Left ventricle myocardium inferior (tissue), 1 donor: ENCODE measurements around the gene SHISA4. TPM values are rescaled to one million over a fixed set of nuclear protein-coding genes. Genes with fewer than 3 reads are reported as not detected.

Experiments used
- DNase-seq: peaks from one replicate; pipeline ENCODE4 v3.0.0-alpha.2; 2020
- H3K27ac ChIP-seq: fragments of 200-600 bp; replicated peaks from 2 replicates; pipeline ENCODE4 v1.8.0; 2021
- H3K27me3 ChIP-seq: fragments of 200-600 bp; 2 replicates; pipeline ENCODE4 v1.8.0; 2021; ENCODE audit warnings: low read depth
- H3K36me3 ChIP-seq: fragments of 200-600 bp; 2 replicates; pipeline ENCODE4 v1.8.0; 2021
- H3K4me1 ChIP-seq: fragments of 200-600 bp; 2 replicates; pipeline ENCODE4 v1.8.0; 2021
- H3K4me3 ChIP-seq: fragments of 200-600 bp; 2 replicates; pipeline ENCODE4 v1.8.0; 2021; ENCODE audit warnings: mild to moderate bottlenecking, moderate library complexity
- H3K9me3 ChIP-seq: fragments of 200-600 bp; replicated peaks from 2 replicates; pipeline ENCODE4 v1.8.0; 2021
- CTCF ChIP-seq: fragments of 200-600 bp; IDR thresholded peaks from 2 replicates; pipeline ENCODE4 v1.8.0; 2021; ENCODE audit warnings: antibody characterized with exemption, mild to moderate bottlenecking, borderline replicate concordance
- intact Hi-C: fragments of 100-400 bp; cut with micrococcal nuclease; formaldehyde crosslinking; loops from one replicate; pipeline ENCODE4 v1.11.0; 2022
- total RNA-seq: library from RNA; stranded (reverse); fragmentation: NEBNext Ultra II Directional; extraction: Animal tissue kit (Norgen Biotek cat#: 25700); gene quantifications from one replicate; pipeline ENCODE4 v1.2.1, GENCODE V29; 2021
- donor health status: DM: no; HTN: yes; CAD: no; lungs with severe emphysema.

The SHISA4 gene
- total RNA-seq, 1 donor from 2014 or later = 191 TPM

GRCh38 chr1:201914456-201915235, 25.9 kb downstream of the SHISA4 start:
- TF ChIP-seq CTCF = no peak
- no peaks in the 10 kb centered on the region for H3K27me3 ChIP-seq
- H3K9me3 ChIP-seq = no peaks in the 10 kb centered on the region
- no peak for DNase-seq
- peaks cover 31% of the 10 kb centered on the region for H3K4me1 ChIP-seq
- no peak overlapping the region for H3K4me3 ChIP-seq
- H3K27ac ChIP-seq = peak overlapping the region; percentile 39
- no peaks in the 10 kb centered on the region for H3K36me3 ChIP-seq
- intact Hi-C loops = no loop called here

- H3K4me1 ChIP-seq = peaks cover 31% of the 10 kb centered on the region
- H3K9me3 ChIP-seq = no peaks in the 10 kb centered on the region
- no peaks in the 10 kb centered on the region for H3K27me3 ChIP-seq
- H3K36me3 ChIP-seq = no peaks in the 10 kb centered on the region
- H3K27ac ChIP-seq = peak overlapping the region; percentile 77
- H3K4me3 ChIP-seq = no peak overlapping the region
- intact Hi-C loops = no loop called here
- peak; percentile 41 for DNase-seq
- no peak for TF ChIP-seq CTCF
These were observed 28.1 kb downstream of the SHISA4 start for GRCh38 chr1:201916649-201917249.

- Histone ChIP-seq H3K4me3 (no peak overlapping the region), H3K27me3 (no peaks in the 10 kb centered on the region), H3K27ac (peak overlapping the region; percentile 77), H3K9me3 (no peaks in the 10 kb centered on the region), H3K4me1 (peaks cover 31% of the 10 kb centered on the region), H3K36me3 (no peaks in the 10 kb centered on the region)
- no peak for TF ChIP-seq CTCF
- intact Hi-C loops = no loop called here
- no peak for DNase-seq
These were observed 28.8 kb downstream of the SHISA4 start for GRCh38 chr1:201917362-201918033.

GRCh38 chr1:201918343-201918742, 29.6 kb downstream of the SHISA4 start:
- H3K4me3 ChIP-seq = no peak overlapping the region
- intact Hi-C loops = no loop called here
- no peak for TF ChIP-seq CTCF
- H3K27me3 ChIP-seq = no peaks in the 10 kb centered on the region
- H3K27ac ChIP-seq = peak overlapping the region; percentile 77
- DNase-seq = no peak
- no peaks in the 10 kb centered on the region for H3K9me3 ChIP-seq
- no peaks in the 10 kb centered on the region for H3K36me3 ChIP-seq
- peaks cover 31% of the 10 kb centered on the region for H3K4me1 ChIP-seq

GRCh38 chr1:201921952-201922558, 33.4 kb downstream of the SHISA4 start:
- Histone ChIP-seq H3K27me3 (no peaks in the 10 kb centered on the region), H3K36me3 (no peaks in the 10 kb centered on the region), H3K4me3 (no peak overlapping the region), H3K9me3 (no peaks in the 10 kb centered on the region), H3K4me1 (peaks cover 21% of the 10 kb centered on the region), H3K27ac (no peak overlapping the region)
- no peak for DNase-seq
- intact Hi-C loops = no loop called here
- no peak for TF ChIP-seq CTCF
